Inferior parietal cortex (tissue), 1 donor: ENCODE measurements around the gene SFRP2.

Experiments
- DNase-seq: peaks from one replicate; pipeline ENCODE4 v3.0.0-alpha.2; 2016; ENCODE audit errors: extremely low spot score

The SFRP2 gene, protein sequence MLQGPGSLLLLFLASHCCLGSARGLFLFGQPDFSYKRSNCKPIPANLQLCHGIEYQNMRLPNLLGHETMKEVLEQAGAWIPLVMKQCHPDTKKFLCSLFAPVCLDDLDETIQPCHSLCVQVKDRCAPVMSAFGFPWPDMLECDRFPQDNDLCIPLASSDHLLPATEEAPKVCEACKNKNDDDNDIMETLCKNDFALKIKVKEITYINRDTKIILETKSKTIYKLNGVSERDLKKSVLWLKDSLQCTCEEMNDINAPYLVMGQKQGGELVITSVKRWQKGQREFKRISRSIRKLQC

GRCh38 chr4:153788413-153789276 lies at the start of gene SFRP2:
Gene SFRP2, minus strand, starts transcription at chr4:153789083. Its CDS starts 248 bp downstream, at chr4:153788835.
- no peak for DNase-seq

GRCh38 chr4:153838564-153838963 lies 49.7 kb upstream of the SFRP2 start:
- DNase-seq, result no peak

GRCh38 chr4:153834901-153835300 lies 46.0 kb upstream of the SFRP2 start:
- no peak for DNase-seq

GRCh38 chr4:153832720-153833287 lies 43.9 kb upstream of the SFRP2 start:
- no peak for DNase-seq

DNA sequence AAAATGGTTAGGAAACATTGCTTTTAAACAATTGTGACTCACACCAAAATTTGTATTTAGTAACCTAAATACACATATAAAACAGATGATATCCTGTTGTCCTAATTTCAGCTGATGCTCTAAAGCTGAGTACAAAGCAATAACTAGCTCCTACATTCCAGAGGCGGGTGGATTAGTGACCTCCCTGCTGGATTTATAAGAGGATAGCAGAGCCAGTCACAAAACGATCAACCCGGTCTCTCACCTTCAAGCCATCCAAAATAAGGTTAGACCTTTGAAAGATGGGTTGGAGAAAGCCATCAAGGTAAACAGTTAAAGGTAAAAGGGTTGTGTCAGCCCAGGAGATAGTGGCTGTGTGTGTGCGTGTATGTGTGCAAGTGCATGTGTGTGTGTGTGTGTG lies 43.2 kb upstream of the SFRP2 start:
- DNase-seq, result no peak

- no peak for DNase-seq
Measured at GRCh38 chr4:153831245-153831644, 42.4 kb upstream of the SFRP2 start.

GRCh38 chr4:153825691-153826090 lies 36.8 kb upstream of the SFRP2 start:
- DNase-seq, result no peak

DNA sequence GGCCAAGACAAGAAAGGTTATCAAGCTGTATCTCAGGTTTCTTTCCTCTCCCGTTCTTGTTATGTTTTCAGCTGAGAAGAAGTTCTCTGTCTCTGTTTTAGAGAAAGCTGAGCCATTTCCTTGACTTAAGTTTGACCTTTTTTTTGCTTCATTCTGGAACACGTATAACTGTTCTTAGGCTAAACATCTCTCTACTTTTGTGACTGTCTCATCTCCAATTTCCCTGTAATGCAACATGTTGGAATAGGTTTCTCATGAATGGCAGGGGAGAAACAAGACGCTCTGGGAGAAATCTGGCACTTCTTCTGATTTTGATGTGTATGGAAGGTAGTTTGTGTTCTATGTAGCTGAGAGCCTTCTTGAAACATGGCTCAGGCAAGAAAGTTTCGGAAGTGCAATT lies 36.2 kb upstream of the SFRP2 start:
- DNase-seq, result no peak

GRCh38 chr4:153824501-153824900 lies 35.6 kb upstream of the SFRP2 start:
- DNase-seq, result no peak

GRCh38 chr4:153823483-153823882 lies 34.6 kb upstream of the SFRP2 start:
- no peak for DNase-seq

DNA sequence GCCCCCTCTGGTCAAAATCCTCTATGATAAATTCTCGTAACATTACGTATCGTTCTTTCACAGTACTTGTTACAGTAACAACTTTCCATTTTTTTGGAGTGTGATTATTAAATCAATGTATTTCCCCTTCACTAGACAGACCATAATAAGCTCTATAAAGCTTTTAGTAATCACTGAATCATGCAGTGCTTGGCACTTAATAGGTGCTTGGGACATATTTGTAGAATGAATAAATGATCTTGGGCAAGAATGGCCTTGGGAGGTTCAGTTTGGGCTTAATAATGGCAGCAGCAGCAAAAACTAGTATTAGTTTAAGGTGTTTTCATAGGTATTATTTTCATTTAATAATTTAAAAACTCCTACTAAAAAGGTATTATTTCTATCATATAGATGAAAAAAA lies 33.4 kb upstream of the SFRP2 start:
- DNase-seq, result no peak

GRCh38 chr4:153817466-153817865 lies 28.6 kb upstream of the SFRP2 start:
- DNase-seq, result no peak

DNA sequence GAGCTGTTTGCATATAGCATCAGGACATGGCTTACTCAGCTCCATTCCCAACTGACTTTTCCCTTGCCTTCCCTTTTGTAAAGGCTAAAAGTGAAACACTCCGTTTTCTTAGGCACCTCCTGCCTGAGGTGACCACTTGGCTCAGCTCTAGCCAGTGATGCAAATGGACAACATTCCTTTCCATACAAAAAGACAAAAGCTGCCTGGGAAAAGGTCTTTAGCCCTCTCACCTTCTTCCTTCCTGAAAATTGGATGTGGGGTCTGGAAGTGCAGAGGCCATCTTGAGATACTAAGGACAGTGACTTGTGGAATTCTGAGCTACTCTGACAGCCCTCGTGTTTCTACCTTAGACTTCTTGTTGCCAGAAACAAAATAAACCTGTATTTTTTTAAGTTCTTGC lies 27.7 kb upstream of the SFRP2 start:
- no peak for DNase-seq

DNA sequence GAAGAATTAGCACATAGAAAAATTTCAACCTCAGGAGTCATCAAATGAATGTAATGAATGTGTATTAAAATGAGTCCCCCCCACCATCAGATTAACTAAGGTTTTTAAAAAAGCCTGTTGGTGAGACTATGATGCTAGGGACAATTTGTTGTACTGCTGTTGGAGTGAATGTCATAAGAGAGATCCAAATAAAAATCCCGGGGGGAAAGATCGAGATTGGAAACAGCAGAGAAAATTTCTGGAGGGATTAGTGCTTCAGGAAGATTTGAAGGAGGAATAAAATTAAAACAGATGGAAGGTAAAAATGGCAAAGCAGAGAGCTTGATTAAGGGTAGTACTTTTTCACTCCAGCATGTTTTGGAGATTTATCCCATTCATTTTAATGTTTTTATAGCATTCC lies 25.9 kb upstream of the SFRP2 start:
- no peak for DNase-seq

- no peak for DNase-seq
Measured at GRCh38 chr4:153809916-153810810, 21.3 kb upstream of the SFRP2 start.

DNA sequence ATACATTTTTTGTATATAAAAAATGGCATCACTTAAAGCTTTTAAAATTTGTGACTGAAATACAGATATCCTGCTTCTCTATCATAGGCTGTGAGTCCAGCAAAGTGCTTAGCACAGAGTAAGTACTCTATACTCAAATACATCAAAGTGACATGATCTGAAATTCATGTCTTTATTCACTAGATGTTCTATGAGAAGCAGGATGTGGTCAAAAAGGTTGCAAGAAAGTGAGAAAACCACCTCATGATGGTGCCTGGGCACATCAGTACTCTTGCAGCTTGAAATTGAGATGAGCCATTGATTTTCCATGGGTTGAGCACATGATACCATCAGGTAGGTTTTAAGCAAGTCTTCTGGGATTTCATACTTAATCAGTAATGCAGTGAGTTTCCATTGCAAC lies 20.4 kb upstream of the SFRP2 start:
- DNase-seq, result no peak

GRCh38 chr4:153808175-153808574 lies 19.3 kb upstream of the SFRP2 start:
- DNase-seq, result no peak

- no peak for DNase-seq
Measured at GRCh38 chr4:153806073-153806472, 17.2 kb upstream of the SFRP2 start.

DNA sequence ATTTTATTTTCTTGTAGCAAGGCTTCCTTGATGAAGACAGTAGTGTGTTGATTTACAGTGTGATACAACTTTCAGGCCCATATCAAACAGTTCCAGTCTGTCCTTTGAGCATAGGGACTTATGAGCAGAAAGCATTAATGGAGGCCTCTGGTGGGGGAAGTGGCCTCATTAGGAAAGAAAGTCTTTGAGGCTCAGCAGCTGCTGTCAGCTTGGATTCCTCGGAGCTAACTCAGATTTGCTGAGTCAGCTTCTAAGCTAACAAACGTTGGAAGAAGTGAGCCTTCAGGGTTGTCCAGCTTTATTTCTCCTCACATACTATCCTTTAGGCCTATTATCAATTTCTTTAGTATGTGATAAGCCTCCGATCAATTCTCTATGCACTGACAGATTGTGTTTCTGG lies 15.8 kb upstream of the SFRP2 start:
- DNase-seq, result no peak

- DNase-seq, result no peak
Measured at GRCh38 chr4:153799694-153800074, 10.8 kb upstream of the SFRP2 start.

GRCh38 chr4:153798901-153799693 lies 10.2 kb upstream of the SFRP2 start:
- no peak for DNase-seq
